OCI-LY7 (cell line): ENCODE data around the gene LRRC56. TPM values are rescaled to one million over a fixed set of nuclear protein-coding genes. Genes with fewer than 3 reads are reported as not detected.

ENCODE experiments used
- BruUV-seq: library from RNA; stranded (reverse); fragments of 400-500 nt; replicated peaks from 2 replicates; lab custom pipeline; 2021; lab: Mats Ljungman, UMichigan
- CTCF ChIA-PET: fragments of 300-600 bp; sonication (Branson Sonifier 250); formaldehyde crosslinking; loops from one replicate; lab custom pipeline; 2022; ENCODE audit warnings: antibody characterized with exemption; ENCODE audit not compliant: unreplicated experiment; lab: Charles Lee
- POLR2A ChIA-PET: fragments of 300-600 bp; sonication (Branson Sonifier 250); formaldehyde crosslinking; loops from one replicate; lab custom pipeline; 2022; ENCODE audit warnings: antibody characterized with exemption; lab: Charles Lee
- DNase-seq: peaks from one replicate; pipeline ENCODE4 v3.0.0-alpha.2; 2015; ENCODE audit warnings: low spot score
- H2AFZ ChIP-seq: fragments of 200-600 bp; sonication (generic), shearing (Covaris generic); 2 replicates; pipeline ENCODE4 v1.6.1; 2014; ENCODE audit warnings: mild to moderate bottlenecking, antibody characterized with exemption, low read length, moderate library complexity
- H3K27ac ChIP-seq: fragments of 200-600 bp; sonication (generic); 2 replicates; pipeline ENCODE4 v1.5.1; 2014; ENCODE audit warnings: mixed run types, low read depth, mild to moderate bottlenecking, moderate library complexity, low read length, inconsistent platforms; ENCODE audit not compliant: poor library complexity, severe bottlenecking
- H3K36me3 ChIP-seq: fragments of 200-600 bp; sonication (generic); 2 replicates; pipeline ENCODE4 v1.6.1; 2014; ENCODE audit warnings: mild to moderate bottlenecking, antibody characterized with exemption, low read length, moderate library complexity, mixed read lengths; ENCODE audit not compliant: insufficient read depth
- H3K4me1 ChIP-seq: fragments of 200-600 bp; sonication (generic); 2 replicates; pipeline ENCODE4 v1.5.1; 2014; ENCODE audit warnings: mild to moderate bottlenecking, low read length; ENCODE audit not compliant: insufficient read depth, poor library complexity, severe bottlenecking
- H3K4me2 ChIP-seq: fragments of 200-600 bp; sonication (generic); 2 replicates; pipeline ENCODE4 v1.6.1; 2014; ENCODE audit warnings: mild to moderate bottlenecking, low read length
- H3K4me3 ChIP-seq: fragments of 200-600 bp; sonication (generic); 2 replicates; pipeline ENCODE4 v1.5.1; 2014; ENCODE audit warnings: mild to moderate bottlenecking, low read depth, low read length; ENCODE audit not compliant: poor library complexity, severe bottlenecking
- H3K79me2 ChIP-seq: fragments of 200-600 bp; sonication (generic); 2 replicates; pipeline ENCODE4 v1.6.1; 2016; ENCODE audit warnings: low read depth, mild to moderate bottlenecking, low read length, moderate library complexity, mixed read lengths; ENCODE audit not compliant: insufficient read depth
- H3K9me2 ChIP-seq: fragments of 200-600 bp; sonication (generic); 2 replicates; pipeline ENCODE4 v1.6.1; 2016; ENCODE audit warnings: mild to moderate bottlenecking, low read length, mixed read lengths; ENCODE audit not compliant: insufficient read depth
- H3K9me3 ChIP-seq: fragments of 200-600 bp; sonication (generic); 2 replicates; pipeline ENCODE4 v1.6.1; 2014; ENCODE audit warnings: mild to moderate bottlenecking, mixed run types, low read length, mixed read lengths
- H4K20me1 ChIP-seq: fragments of 200-600 bp; sonication (generic); 2 replicates; pipeline ENCODE4 v1.6.1; 2014; ENCODE audit warnings: mild to moderate bottlenecking, antibody characterized with exemption, low read length, moderate library complexity, mixed read lengths; ENCODE audit not compliant: insufficient read depth
- EZH2phosphoT487 ChIP-seq: fragments of 200-600 bp; sonication (generic); IDR thresholded peaks from 2 replicates; pipeline ENCODE4 v1.6.1; 2018; ENCODE audit warnings: low read depth, borderline replicate concordance, mild to moderate bottlenecking, mixed run types, antibody characterized with exemption, low read length, moderate library complexity, mixed read lengths
- intact Hi-C: fragments of 100-400 bp; cut with micrococcal nuclease; formaldehyde crosslinking; loops from one replicate; pipeline ENCODE4 v1.10.0; 2022; ENCODE audit not compliant: unreplicated experiment
- total RNA-seq, 2 experiments: library from RNA; depleted of rRNA in 1 of 2; stranded (reverse); fragments of >200 nt in 1 of 2; shearing (Covaris generic) in 1 of 2; gene quantifications; 2 replicates each; pipeline ENCODE4 v1.2.3, GENCODE V29; 2014 to 2022
- TF ChIP-seq, protein P1 (sequence below): fragments of 200-600 bp; sonication (generic); conservative IDR thresholded peaks from 2 replicates; pipeline ENCODE4 v1.5.1; 2014; ENCODE audit warnings: mild to moderate bottlenecking, antibody characterized with exemption, low read length, moderate library complexity, mixed read lengths

The LRRC56 gene
- total RNA-seq, 2 experiments from 2014 or later: 1.6 to 2.5 TPM

DNA sequence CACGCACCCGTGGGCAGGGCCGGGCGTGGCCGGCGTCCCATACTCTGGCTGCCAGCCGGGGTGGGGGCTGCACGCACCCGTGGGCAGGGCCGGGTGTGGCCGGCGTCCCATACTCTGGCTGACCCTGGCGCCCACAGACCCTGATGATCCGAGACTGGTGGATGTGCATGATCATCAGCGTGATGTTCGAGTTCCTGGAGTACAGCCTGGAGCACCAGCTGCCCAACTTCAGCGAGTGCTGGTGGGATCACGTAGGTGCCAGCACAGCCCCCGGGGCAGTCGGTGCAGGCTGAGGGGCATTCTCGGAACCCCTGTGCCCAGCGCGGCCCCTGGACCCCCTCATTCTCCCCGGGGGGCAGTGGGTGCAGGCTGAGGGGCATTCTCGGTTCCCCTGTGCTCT is 49.3 kb upstream of the LRRC56 start:
- DNase-seq: no peak
- H3K4me1 ChIP-seq: peaks cover 12% of the 10 kb centered on the region
- intact Hi-C loops: no loop called here
- H3K4me3 ChIP-seq: no peak overlapping the region
- ChIA-PET POLR2A (no interaction called here), CTCF (no interaction called here)
- TF ChIP-seq EZH2phosphoT487: no peak
- TF ChIP-seq, protein P1, sequence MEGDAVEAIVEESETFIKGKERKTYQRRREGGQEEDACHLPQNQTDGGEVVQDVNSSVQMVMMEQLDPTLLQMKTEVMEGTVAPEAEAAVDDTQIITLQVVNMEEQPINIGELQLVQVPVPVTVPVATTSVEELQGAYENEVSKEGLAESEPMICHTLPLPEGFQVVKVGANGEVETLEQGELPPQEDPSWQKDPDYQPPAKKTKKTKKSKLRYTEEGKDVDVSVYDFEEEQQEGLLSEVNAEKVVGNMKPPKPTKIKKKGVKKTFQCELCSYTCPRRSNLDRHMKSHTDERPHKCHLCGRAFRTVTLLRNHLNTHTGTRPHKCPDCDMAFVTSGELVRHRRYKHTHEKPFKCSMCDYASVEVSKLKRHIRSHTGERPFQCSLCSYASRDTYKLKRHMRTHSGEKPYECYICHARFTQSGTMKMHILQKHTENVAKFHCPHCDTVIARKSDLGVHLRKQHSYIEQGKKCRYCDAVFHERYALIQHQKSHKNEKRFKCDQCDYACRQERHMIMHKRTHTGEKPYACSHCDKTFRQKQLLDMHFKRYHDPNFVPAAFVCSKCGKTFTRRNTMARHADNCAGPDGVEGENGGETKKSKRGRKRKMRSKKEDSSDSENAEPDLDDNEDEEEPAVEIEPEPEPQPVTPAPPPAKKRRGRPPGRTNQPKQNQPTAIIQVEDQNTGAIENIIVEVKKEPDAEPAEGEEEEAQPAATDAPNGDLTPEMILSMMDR: no peak
- no peaks in the 10 kb centered on the region for H4K20me1 ChIP-seq
- no peak overlapping the region for H2AFZ ChIP-seq
- H3K27ac ChIP-seq: no peak overlapping the region
- no peaks in the 10 kb centered on the region for H3K36me3 ChIP-seq
- BruUV-seq: no TSS peak
- H3K79me2 ChIP-seq: no peaks in the 10 kb centered on the region
- H3K4me2 ChIP-seq: no peak overlapping the region
- no peaks in the 10 kb centered on the region for H3K9me2 ChIP-seq
- no peaks in the 10 kb centered on the region for H3K9me3 ChIP-seq

DNA sequence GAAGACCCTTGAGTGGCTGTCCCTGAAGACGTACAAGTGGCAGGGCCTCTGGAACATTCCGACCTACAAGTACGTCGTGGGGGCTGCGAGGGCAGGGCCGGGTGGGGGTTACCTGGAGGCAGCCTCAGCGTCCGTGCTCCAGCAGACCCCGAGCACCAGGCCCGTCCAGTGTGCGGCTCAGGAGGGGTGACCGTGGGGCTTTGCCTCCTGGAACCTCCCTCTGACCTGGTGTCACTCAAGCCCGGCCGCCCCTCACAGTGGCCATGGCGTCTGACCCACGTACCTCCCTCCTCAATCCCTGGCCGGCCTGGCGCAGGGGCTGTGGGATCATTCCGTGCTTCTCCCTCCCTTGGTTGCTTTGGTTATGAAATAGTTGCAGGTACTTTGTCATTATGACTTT is 48.7 kb upstream of the LRRC56 start:
- TF ChIP-seq EZH2phosphoT487: no peak
- TF ChIP-seq, protein P1: no peak
- Histone ChIP-seq H3K9me3 (no peaks in the 10 kb centered on the region), H2AFZ (no peak overlapping the region), H3K4me1 (peaks cover 15% of the 10 kb centered on the region), H3K9me2 (no peaks in the 10 kb centered on the region), H3K27ac (no peak overlapping the region), H3K79me2 (no peaks in the 10 kb centered on the region), H3K4me3 (no peak overlapping the region), H3K36me3 (peaks cover 1% of the 10 kb centered on the region), H3K4me2 (no peak overlapping the region), H4K20me1 (no peaks in the 10 kb centered on the region)
- BruUV-seq: no TSS peak
- CTCF ChIA-PET: no interaction called here
- POLR2A ChIA-PET: no interaction called here
- no peak for DNase-seq
- intact Hi-C loops: no loop called here

DNA sequence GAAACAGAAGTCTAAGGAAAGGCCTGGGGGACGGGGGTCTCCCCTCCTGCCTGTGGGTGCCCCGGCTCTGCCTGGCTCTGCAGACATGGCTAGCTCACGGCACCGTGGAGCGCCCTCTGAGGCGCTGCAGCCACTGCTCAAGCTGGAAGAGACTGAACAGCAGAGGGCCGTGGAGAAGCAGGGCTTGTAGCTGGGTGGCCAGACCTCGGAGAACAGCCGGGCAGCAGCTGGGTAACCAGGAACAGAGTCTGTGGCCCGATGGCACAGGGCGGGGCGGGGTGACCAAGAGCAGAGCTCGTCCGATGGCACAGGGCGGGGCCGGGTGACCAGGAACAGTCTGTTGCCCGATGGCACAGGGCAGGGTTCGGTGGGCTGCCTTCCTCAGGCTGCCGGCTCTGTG is 48.3 kb upstream of the LRRC56 start:
- Histone ChIP-seq H3K4me3 (no peak overlapping the region), H3K9me3 (no peaks in the 10 kb centered on the region), H3K4me1 (peaks cover 15% of the 10 kb centered on the region), H4K20me1 (no peaks in the 10 kb centered on the region), H3K36me3 (peaks cover 6% of the 10 kb centered on the region), H2AFZ (no peak overlapping the region), H3K27ac (no peak overlapping the region), H3K79me2 (no peaks in the 10 kb centered on the region), H3K9me2 (no peaks in the 10 kb centered on the region), H3K4me2 (no peak overlapping the region)
- no TSS peak for BruUV-seq
- no peak for DNase-seq
- ChIA-PET CTCF (no interaction called here), POLR2A (no interaction called here)
- TF ChIP-seq, protein P1: no peak
- TF ChIP-seq EZH2phosphoT487: no peak
- intact Hi-C loops: no loop called here
